Endothelial cell of umbilical vein (primary cell): ENCODE measurements around the gene MRPL44.

ENCODE experiments used
- EZH2 ChIP-seq: IDR thresholded peaks from 2 replicates; pipeline ENCODE4 v1.6.1; 2012; ENCODE audit warnings: borderline replicate concordance, low read depth, mild to moderate bottlenecking, moderate library complexity, low read length, inconsistent platforms; ENCODE audit not compliant: severe bottlenecking
- FOS ChIP-seq: IDR thresholded peaks from 2 replicates; pipeline ENCODE4 v1.6.1; 2011; ENCODE audit warnings: mild to moderate bottlenecking, low read length, moderate library complexity, borderline replicate concordance; ENCODE audit not compliant: insufficient read depth
- POLR2A ChIP-seq: IDR thresholded peaks from 2 replicates; pipeline ENCODE4 v1.6.1; 2012; ENCODE audit warnings: low read depth, mild to moderate bottlenecking, control low read depth, low read length
- POLR2AphosphoS5 ChIP-seq: IDR thresholded peaks from 2 replicates; pipeline ENCODE4 v1.6.1; 2012; ENCODE audit warnings: low read depth, mild to moderate bottlenecking, control low read depth, low read length, moderate library complexity; ENCODE audit not compliant: insufficient read depth
- TF ChIP-seq, protein P1 (sequence below), 2 donors: IDR thresholded peaks; 1 replicate in 1 of 2; 2 replicates in 1 of 2; pipeline ENCODE4 v1.5.1; 2011; ENCODE audit warnings: low read length in 2 of 2, mild to moderate bottlenecking in 2 of 2, moderate library complexity in 2 of 2, control low read depth in 1 of 2, inconsistent platforms in 1 of 2, low read depth in 1 of 2; ENCODE audit not compliant: insufficient read depth in 1 of 2; ENCODE audit errors: extremely low read depth in 1 of 2
- TF ChIP-seq, protein P2 (sequence below): IDR thresholded peaks from 2 replicates; pipeline ENCODE4 v1.6.1; 2011; ENCODE audit not compliant: insufficient read depth, insufficient read length

- TF ChIP-seq, protein P1, sequence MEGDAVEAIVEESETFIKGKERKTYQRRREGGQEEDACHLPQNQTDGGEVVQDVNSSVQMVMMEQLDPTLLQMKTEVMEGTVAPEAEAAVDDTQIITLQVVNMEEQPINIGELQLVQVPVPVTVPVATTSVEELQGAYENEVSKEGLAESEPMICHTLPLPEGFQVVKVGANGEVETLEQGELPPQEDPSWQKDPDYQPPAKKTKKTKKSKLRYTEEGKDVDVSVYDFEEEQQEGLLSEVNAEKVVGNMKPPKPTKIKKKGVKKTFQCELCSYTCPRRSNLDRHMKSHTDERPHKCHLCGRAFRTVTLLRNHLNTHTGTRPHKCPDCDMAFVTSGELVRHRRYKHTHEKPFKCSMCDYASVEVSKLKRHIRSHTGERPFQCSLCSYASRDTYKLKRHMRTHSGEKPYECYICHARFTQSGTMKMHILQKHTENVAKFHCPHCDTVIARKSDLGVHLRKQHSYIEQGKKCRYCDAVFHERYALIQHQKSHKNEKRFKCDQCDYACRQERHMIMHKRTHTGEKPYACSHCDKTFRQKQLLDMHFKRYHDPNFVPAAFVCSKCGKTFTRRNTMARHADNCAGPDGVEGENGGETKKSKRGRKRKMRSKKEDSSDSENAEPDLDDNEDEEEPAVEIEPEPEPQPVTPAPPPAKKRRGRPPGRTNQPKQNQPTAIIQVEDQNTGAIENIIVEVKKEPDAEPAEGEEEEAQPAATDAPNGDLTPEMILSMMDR (IDR thresholded peaks at IDR 0.05; ENCODE audit: extremely low read depth in 1 of 2, insufficient read depth in 1 of 2, low read depth in 1 of 2, low read length in 2 of 2): no peak
- no peak for TF ChIP-seq EZH2
- TF ChIP-seq, protein P2, sequence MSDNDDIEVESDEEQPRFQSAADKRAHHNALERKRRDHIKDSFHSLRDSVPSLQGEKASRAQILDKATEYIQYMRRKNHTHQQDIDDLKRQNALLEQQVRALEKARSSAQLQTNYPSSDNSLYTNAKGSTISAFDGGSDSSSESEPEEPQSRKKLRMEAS: no peak
- no peak for TF ChIP-seq POLR2AphosphoS5
- no peak for TF ChIP-seq POLR2A
- no peak for TF ChIP-seq FOS
Observed at GRCh38 chr2:223932816-223933800, 24.2 kb upstream of the MRPL44 start.
